ENCODE measurements around the gene IDNK. TPM values are rescaled to one million over a fixed set of nuclear protein-coding genes. Genes with fewer than 3 reads are reported as not detected.

The IDNK gene
- total and polyA plus RNA-seq, 2 of the 4 experiments (the other 2 are of a cell fraction): 1.4 to 2.3 TPM

- no peak overlapping the region for H3K18ac ChIP-seq (ENCODE audit: low read depth, low read length)
- H2BK15ac ChIP-seq (ENCODE audit: low read depth, low read length): no peak overlapping the region
- dilution Hi-C loops (cut with HindIII; ENCODE audit: low sequenced_read_pairs, unreplicated experiment): no loop called here
- H3K23ac ChIP-seq (ENCODE audit: low read depth, low read length): no peak overlapping the region
- no peak overlapping the region for H3K56ac ChIP-seq (ENCODE audit: extremely low read depth, insufficient read depth, low read length)
- no peaks in the 10 kb centered on the region for H3K9me1 ChIP-seq (ENCODE audit: insufficient read depth, low read length)
- H3K14ac ChIP-seq (replicated peaks; ENCODE audit: low read depth, low read length): no peak overlapping the region
- no peaks in the 10 kb centered on the region for H3K4me1 ChIP-seq (ENCODE audit: control insufficient read depth, insufficient read depth, low read length)
- DNase-seq (no peak), ATAC-seq (ENCODE audit: low read depth) (no peak)
- H3K79me1 ChIP-seq (ENCODE audit: low read depth in 1 of 2, low read length in 2 of 2): peaks cover 9 to 12% of the 10 kb centered on the region in 2 experiments; a peak in 2 of 4 replicates
- 0 out of 2 replicates have a peak, but pooled peaks cover 4% of the 10 kb centered on the region for H4K20me1 ChIP-seq (ENCODE audit: insufficient read depth, low read length)
- no peaks in the 10 kb centered on the region for H3K27me3 ChIP-seq (ENCODE audit: control insufficient read depth, insufficient read depth, low read length)
- H2BK5ac ChIP-seq (ENCODE audit: low read depth, low read length, poor library complexity, severe bottlenecking): no peak overlapping the region
- WGBS, 2 experiments (ENCODE audit: extremely low coverage in 2 of 2, insufficient read length in 1 of 2): no CpG with 5 or more reads among the region's 2 CpGs
- H4K5ac ChIP-seq (ENCODE audit: low read depth, low read length): no peak overlapping the region
- no peak overlapping the region for H2AFZ ChIP-seq (replicated peaks; ENCODE audit: low read length, poor library complexity)
- POLR2A ChIA-PET (ENCODE audit: unreplicated experiment): no interaction called here
- H3K4me3 ChIP-seq (ENCODE audit: insufficient read depth, low read depth, low read length): no peak overlapping the region
- CTCF ChIA-PET: no interaction called here
- peaks cover 31% of the 10 kb centered on the region for H3K36me3 ChIP-seq (ENCODE audit: control insufficient read depth, insufficient read depth, low read length)
- no TSS peak for BruUV-seq (replicated peaks)
- H3K4me2 ChIP-seq (ENCODE audit: low read depth, low read length): no peak overlapping the region
- H2BK120ac ChIP-seq (ENCODE audit: low read depth, low read length): no peak overlapping the region
- in situ Hi-C loops (cut with MboI; ENCODE audit: low sequenced_read_pairs): no loop called here
- no peaks in the 10 kb centered on the region for H3K9me3 ChIP-seq (ENCODE audit: control insufficient read depth, insufficient read depth, low read length)
- H4K8ac ChIP-seq (ENCODE audit: low read depth in 2 of 2, low read length in 2 of 2): no peak overlapping the region
- no peak overlapping the region for H3K9ac ChIP-seq (ENCODE audit: low read depth, low read length)
- H2AK5ac ChIP-seq (ENCODE audit: low read depth, low read length): no peak overlapping the region
- H2AK9ac ChIP-seq (replicated peaks; ENCODE audit: low read depth, low read length, poor library complexity): no peak overlapping the region
- H3K4ac ChIP-seq (ENCODE audit: low read depth, low read length): no peak overlapping the region
- H3K27ac ChIP-seq (ENCODE audit: insufficient read depth, low read length): no peak overlapping the region
- H2BK20ac ChIP-seq (ENCODE audit: low read depth, low read length): no peak overlapping the region
- TF ChIP-seq, protein P1, sequence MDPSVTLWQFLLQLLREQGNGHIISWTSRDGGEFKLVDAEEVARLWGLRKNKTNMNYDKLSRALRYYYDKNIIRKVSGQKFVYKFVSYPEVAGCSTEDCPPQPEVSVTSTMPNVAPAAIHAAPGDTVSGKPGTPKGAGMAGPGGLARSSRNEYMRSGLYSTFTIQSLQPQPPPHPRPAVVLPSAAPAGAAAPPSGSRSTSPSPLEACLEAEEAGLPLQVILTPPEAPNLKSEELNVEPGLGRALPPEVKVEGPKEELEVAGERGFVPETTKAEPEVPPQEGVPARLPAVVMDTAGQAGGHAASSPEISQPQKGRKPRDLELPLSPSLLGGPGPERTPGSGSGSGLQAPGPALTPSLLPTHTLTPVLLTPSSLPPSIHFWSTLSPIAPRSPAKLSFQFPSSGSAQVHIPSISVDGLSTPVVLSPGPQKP (IDR thresholded peaks at IDR 0.05; ENCODE audit: borderline replicate concordance, low read depth, low read length): no peak
- TF ChIP-seq, protein P2, sequence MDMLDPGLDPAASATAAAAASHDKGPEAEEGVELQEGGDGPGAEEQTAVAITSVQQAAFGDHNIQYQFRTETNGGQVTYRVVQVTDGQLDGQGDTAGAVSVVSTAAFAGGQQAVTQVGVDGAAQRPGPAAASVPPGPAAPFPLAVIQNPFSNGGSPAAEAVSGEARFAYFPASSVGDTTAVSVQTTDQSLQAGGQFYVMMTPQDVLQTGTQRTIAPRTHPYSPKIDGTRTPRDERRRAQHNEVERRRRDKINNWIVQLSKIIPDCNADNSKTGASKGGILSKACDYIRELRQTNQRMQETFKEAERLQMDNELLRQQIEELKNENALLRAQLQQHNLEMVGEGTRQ (IDR thresholded peaks at IDR 0.05; ENCODE audit: low read depth, low read length): no peak
- no peak for TF ChIP-seq RAD21 (IDR thresholded peaks at IDR 0.05; ENCODE audit: low read length)
- TF ChIP-seq MAZ (IDR thresholded peaks at IDR 0.05; ENCODE audit: borderline replicate concordance, low read depth, low read length): no peak
- TF ChIP-seq RFX5 (IDR thresholded peaks at IDR 0.05; ENCODE audit: low read depth, low read length): no peak
- no peak for TF ChIP-seq BHLHE40 (IDR thresholded peaks at IDR 0.05; ENCODE audit: low read depth, low read length)
- no peak for TF ChIP-seq POLR2A (IDR thresholded peaks at IDR 0.05; ENCODE audit: low read depth, low read length)
- TF ChIP-seq CTCF (conservative IDR thresholded peaks at IDR 0.05; ENCODE audit: low read depth, low read length): no peak
- no peak for TF ChIP-seq CEBPB (IDR thresholded peaks at IDR 0.05; ENCODE audit: low read depth, low read length)
- no peak for TF ChIP-seq MXI1 (IDR thresholded peaks at IDR 0.05; ENCODE audit: borderline replicate concordance, low read depth, low read length)
- TF ChIP-seq FOS (IDR thresholded peaks at IDR 0.05; ENCODE audit: low read depth, low read length): no peak
- no peak for TF ChIP-seq RCOR1 (IDR thresholded peaks at IDR 0.05; ENCODE audit: insufficient replicate concordance, low read length)
- no peak for TF ChIP-seq NFE2L2 (IDR thresholded peaks at IDR 0.05; ENCODE audit: low read depth, low read length)
- no peak for TF ChIP-seq CHD1 (IDR thresholded peaks at IDR 0.05; ENCODE audit: low read depth, low read length)
- no peak for TF ChIP-seq MAFK (IDR thresholded peaks at IDR 0.05; ENCODE audit: low read depth, low read length)
- no peak for TF ChIP-seq SMC3 (IDR thresholded peaks at IDR 0.05; ENCODE audit: low read depth, low read length)
- intact Hi-C loops (cut with micrococcal nuclease): no loop called here
- no peak overlapping the region for H4K91ac ChIP-seq (ENCODE audit: insufficient read depth, low read depth, low read length)
Observed at GRCh38 chr9:83651558-83651957, 28.6 kb downstream of the IDNK start.
